ENCODE results near the gene TOMM34. TPM values are rescaled to one million over a fixed set of nuclear protein-coding genes. Genes with fewer than 3 reads are reported as not detected.

TOMM34 gene
- total RNA-seq, 4 donors from 2014 or later, result 11.4 to 19.5 (median 16.7) TPM

DNA sequence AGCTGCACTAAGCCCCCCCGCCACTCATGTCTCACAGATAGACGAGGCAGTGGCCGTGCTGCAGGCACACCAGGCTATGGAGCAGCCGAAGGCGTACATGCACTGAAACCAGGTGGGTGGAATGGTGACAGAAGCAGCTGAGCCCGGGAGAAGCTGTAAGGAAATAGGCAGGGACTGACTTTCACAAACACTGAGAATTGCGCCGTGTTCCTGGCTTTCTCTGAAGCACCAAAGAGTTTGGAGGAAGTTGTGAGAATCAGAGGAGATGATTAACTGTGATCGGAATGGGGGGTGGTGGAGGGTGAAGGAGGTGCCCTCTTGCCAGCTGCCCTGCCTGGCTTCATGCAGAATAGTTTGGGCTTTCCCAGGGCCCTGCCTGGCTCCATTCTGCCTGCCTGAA is 21.6 kb downstream of the TOMM34 start:
- H3K4me3 ChIP-seq, result no peak overlapping the region
- no peaks in the 10 kb centered on the region for H3K9me3 ChIP-seq
- peak overlapping the region in 1 of 4 donors; percentile 7 for H3K27ac ChIP-seq
- peaks cover 0 to 85% (median 10%) of the 10 kb centered on the region in 3 donors for H3K36me3 ChIP-seq
- intact Hi-C loops (cut with DNase I), result no loop called here
- no peaks in the 10 kb centered on the region for H3K4me1 ChIP-seq
- WGBS, 2 donors, result 82 to 84% methylated on average over 9 of the region's 9 CpGs
- no peak for DNase-seq
- no peaks in the 10 kb centered on the region for H3K27me3 ChIP-seq
- TF ChIP-seq POLR2A (IDR thresholded peaks at IDR 0.05), result no peak

DNA sequence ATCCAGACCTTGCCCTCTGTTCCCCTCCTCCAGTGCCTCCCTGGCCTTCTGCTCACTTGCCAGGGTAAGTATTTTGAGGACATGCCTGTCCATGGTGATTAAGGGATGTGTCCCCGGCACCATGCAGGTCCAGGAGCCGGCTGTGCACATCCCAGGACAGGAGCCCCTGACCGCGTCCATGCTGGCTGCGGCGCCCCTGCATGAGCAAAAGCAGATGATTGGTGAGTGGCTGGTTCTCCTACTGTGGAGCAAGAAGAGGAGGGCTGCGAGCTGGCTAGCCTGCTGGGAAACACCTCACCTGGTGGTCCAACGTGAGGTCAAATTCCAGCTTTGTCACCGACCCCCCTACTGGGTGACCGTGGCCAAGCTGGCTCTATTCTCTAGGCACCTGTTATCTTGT is 23.7 kb downstream of the TOMM34 start:
- 88 to 92% methylated on average over 8 of the region's 10 CpGs for WGBS, 2 donors
- no peak overlapping the region for H3K27ac ChIP-seq
- H3K36me3 ChIP-seq, result peaks cover 0 to 81% (median 0%) of the 10 kb centered on the region in 3 donors
- H3K27me3 ChIP-seq, result no peaks in the 10 kb centered on the region
- no peak for DNase-seq
- TF ChIP-seq, protein P1, sequence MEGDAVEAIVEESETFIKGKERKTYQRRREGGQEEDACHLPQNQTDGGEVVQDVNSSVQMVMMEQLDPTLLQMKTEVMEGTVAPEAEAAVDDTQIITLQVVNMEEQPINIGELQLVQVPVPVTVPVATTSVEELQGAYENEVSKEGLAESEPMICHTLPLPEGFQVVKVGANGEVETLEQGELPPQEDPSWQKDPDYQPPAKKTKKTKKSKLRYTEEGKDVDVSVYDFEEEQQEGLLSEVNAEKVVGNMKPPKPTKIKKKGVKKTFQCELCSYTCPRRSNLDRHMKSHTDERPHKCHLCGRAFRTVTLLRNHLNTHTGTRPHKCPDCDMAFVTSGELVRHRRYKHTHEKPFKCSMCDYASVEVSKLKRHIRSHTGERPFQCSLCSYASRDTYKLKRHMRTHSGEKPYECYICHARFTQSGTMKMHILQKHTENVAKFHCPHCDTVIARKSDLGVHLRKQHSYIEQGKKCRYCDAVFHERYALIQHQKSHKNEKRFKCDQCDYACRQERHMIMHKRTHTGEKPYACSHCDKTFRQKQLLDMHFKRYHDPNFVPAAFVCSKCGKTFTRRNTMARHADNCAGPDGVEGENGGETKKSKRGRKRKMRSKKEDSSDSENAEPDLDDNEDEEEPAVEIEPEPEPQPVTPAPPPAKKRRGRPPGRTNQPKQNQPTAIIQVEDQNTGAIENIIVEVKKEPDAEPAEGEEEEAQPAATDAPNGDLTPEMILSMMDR (IDR thresholded peaks at IDR 0.05), result no peak
- no peak for TF ChIP-seq POLR2A (IDR thresholded peaks at IDR 0.05)
- no peaks in the 10 kb centered on the region for H3K4me1 ChIP-seq
- no peak overlapping the region for H3K4me3 ChIP-seq
- intact Hi-C loops (cut with DNase I), result no loop called here
- no peaks in the 10 kb centered on the region for H3K9me3 ChIP-seq

DNA sequence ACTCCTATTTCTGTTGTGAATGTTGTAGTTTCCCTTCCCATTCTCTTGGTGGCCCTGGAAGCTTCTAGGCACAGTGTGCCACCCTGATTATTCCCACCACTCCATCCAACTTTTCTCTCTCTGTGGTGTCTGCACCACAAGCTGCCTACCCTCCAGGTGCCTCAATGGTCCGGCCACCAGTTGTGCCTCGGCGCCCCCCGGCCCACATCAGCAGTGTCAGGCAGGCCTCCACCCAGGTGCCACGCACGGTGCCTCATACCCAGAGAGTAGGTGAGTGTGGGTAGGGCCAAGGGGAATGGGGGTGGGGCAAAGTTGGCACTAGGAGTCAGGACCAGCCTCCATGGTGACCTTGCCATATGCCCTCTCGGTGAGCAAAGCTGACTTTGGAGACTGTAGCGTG is 27.3 kb downstream of the TOMM34 start:
- intact Hi-C loops (cut with DNase I), result no loop called here
- no peak overlapping the region for H3K27ac ChIP-seq
- no peak for TF ChIP-seq POLR2A (IDR thresholded peaks at IDR 0.05)
- 88 to 98% methylated on average over 3 to 7 of the region's 8 CpGs for WGBS, 2 donors
- H3K9me3 ChIP-seq, result no peaks in the 10 kb centered on the region
- H3K27me3 ChIP-seq, result no peaks in the 10 kb centered on the region
- no peaks in the 10 kb centered on the region for H3K4me1 ChIP-seq
- H3K4me3 ChIP-seq, result no peak overlapping the region
- no peak for DNase-seq
- H3K36me3 ChIP-seq, result peaks cover 0 to 62% (median 0%) of the 10 kb centered on the region in 3 donors

- Histone ChIP-seq H3K27me3 (no peaks in the 10 kb centered on the region), H3K9me3 (no peaks in the 10 kb centered on the region), H3K36me3 (peaks cover 0 to 52% (median 0%) of the 10 kb centered on the region in 3 donors), H3K27ac (no peak overlapping the region), H3K4me3 (no peak overlapping the region), H3K4me1 (no peaks in the 10 kb centered on the region)
- TF ChIP-seq, protein P1 (IDR thresholded peaks at IDR 0.05), result no peak
- no peak for TF ChIP-seq POLR2A (IDR thresholded peaks at IDR 0.05)
- no peak for DNase-seq
- intact Hi-C loops (cut with DNase I), result no loop called here
- WGBS, 2 donors, result 74 to 88% methylated on average over 3 of the region's 3 CpGs
These were observed 28.3 kb downstream of the TOMM34 start for GRCh38 chr20:44931911-44932310.

DNA sequence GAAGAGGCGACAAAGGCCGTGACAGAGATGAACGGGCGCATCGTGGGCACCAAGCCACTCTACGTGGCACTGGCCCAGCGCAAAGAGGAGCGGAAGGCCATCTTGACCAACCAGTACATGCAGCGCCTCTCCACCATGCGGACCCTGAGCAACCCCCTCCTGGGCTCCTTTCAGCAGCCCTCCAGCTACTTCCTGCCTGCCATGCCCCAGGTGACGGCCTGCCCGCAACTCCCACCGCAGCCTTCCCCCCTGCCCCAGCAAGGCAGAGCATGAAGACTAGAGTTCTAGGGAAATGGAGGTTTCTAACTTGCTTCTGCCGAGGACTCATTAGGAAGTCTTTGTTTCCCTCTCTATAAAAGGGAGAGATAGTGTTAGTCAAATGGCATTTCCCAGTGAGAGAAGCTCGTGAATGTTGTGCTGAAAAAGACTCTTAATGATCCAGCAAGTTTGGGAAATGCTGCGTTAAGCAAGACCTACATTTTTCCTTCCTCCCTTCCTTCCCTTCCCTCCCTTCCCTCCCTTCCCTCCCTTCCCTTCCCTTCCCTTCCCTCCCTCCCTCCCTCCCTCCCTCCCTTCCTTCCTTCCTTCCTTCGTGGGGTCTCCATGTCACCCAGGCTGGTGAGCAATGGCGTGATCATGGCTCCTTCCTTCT is 29.6 kb downstream of the TOMM34 start:
- DNase-seq, result no peak
- H3K36me3 ChIP-seq, result peaks cover 0 to 39% (median 0%) of the 10 kb centered on the region in 3 donors
- intact Hi-C loops (cut with DNase I), result no loop called here

DNA sequence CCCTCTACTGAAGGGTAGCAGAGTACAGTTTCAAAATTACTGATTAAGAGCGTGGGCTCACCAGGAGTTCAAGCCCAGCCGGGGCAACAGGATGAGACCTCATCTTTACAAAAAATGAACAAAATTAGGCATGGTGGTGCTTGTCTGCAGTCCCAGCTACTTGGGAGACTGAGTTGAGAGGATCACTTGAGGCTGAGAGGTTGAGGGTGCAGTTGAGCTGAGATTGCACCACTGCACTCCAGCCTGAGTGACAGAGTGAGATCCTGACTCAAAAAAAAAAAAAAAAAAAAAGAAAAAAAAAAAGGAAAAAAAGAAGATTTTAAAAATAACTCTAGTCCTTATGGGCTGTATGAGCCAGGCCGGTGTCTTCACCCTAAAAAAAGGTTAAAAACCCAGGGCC is 31.6 kb downstream of the TOMM34 start:
- Histone ChIP-seq H3K9me3 (no peaks in the 10 kb centered on the region), H3K27me3 (no peaks in the 10 kb centered on the region), H3K27ac (no peak overlapping the region), H3K4me1 (no peaks in the 10 kb centered on the region), H3K36me3 (peaks cover 0 to 41% (median 0%) of the 10 kb centered on the region in 3 donors), H3K4me3 (no peak overlapping the region)
- TF ChIP-seq, protein P1 (IDR thresholded peaks at IDR 0.05), result no peak
- TF ChIP-seq POLR2A (IDR thresholded peaks at IDR 0.05), result no peak
- intact Hi-C loops (cut with DNase I), result no loop called here
- WGBS, 2 donors, result 74 to 85% methylated on average over 2 to 3 of the region's 3 CpGs
- DNase-seq, result no peak

More for the DNA sequence above, 29.6 kb downstream of the TOMM34 start:
- WGBS, 2 donors, result 87 to 90% methylated on average over 4 to 11 of the region's 18 CpGs
- Histone ChIP-seq H3K27me3 (no peaks in the 10 kb centered on the region), H3K4me3 (no peak overlapping the region), H3K9me3 (no peaks in the 10 kb centered on the region), H3K4me1 (no peaks in the 10 kb centered on the region), H3K27ac (no peak overlapping the region)
- no peak for TF ChIP-seq POLR2A (IDR thresholded peaks at IDR 0.05)
- TF ChIP-seq, protein P1 (IDR thresholded peaks at IDR 0.05), result no peak
